NK-92 (cell line): ENCODE data around the gene MED20.

ENCODE experiments used
- DNase-seq: peaks from one replicate; lab custom pipeline; 2025; ENCODE audit not compliant: unreplicated experiment; lab: John Stamatoyannopoulos, UW

Gene MED20

GRCh38 chr6:41914869-41915530 is 5.9 kb downstream of the MED20 start:
- DNase-seq: no peak

- no peak for DNase-seq
Observed at GRCh38 chr6:41914343-41914742, 6.6 kb downstream of the MED20 start.

GRCh38 chr6:41909727-41910126 is 11.2 kb downstream of the MED20 start:
- no peak for DNase-seq

GRCh38 chr6:41901882-41902519 is 18.9 kb downstream of the MED20 start:
- DNase-seq: no peak

- DNase-seq: no peak
Observed at GRCh38 chr6:41900861-41901260, 20.1 kb downstream of the MED20 start.

GRCh38 chr6:41896281-41896680 is 24.7 kb downstream of the MED20 start:
- DNase-seq: no peak

- peak; percentile 20 for DNase-seq
Observed at GRCh38 chr6:41895300-41896233, 25.4 kb downstream of the MED20 start, which contains the start of gene USP49. TSS of gene USP49 (minus strand) at chr6:41895375. CDS start at chr6:41806983, 88,392 bp downstream.

- DNase-seq: no peak
Observed at GRCh38 chr6:41894366-41895299, 26.3 kb downstream of the MED20 start.

GRCh38 chr6:41892921-41893564 is 27.9 kb downstream of the MED20 start:
- no peak for DNase-seq

GRCh38 chr6:41887331-41887751 is 33.6 kb downstream of the MED20 start:
- no peak for DNase-seq

GRCh38 chr6:41885930-41886329 is 35.0 kb downstream of the MED20 start:
- DNase-seq: no peak

GRCh38 chr6:41884957-41885356 is 36.0 kb downstream of the MED20 start:
- DNase-seq: no peak

GRCh38 chr6:41881506-41881905 is 39.4 kb downstream of the MED20 start:
- no peak for DNase-seq

- no peak for DNase-seq
Observed at GRCh38 chr6:41878961-41879405, 42.0 kb downstream of the MED20 start.

- DNase-seq: no peak
Observed at GRCh38 chr6:41878246-41878645, 42.7 kb downstream of the MED20 start.

- no peak for DNase-seq
Observed at GRCh38 chr6:41877051-41877680, 43.8 kb downstream of the MED20 start.

GRCh38 chr6:41874741-41875140 is 46.2 kb downstream of the MED20 start:
- DNase-seq: no peak

GRCh38 chr6:41872147-41872546 is 48.8 kb downstream of the MED20 start:
- no peak for DNase-seq

GRCh38 chr6:41871691-41872090 is 49.2 kb downstream of the MED20 start:
- DNase-seq: no peak
